Measurements from ENCODE around the gene CTCFL. TPM values are rescaled to one million over a fixed set of nuclear protein-coding genes. Genes with fewer than 3 reads are reported as not detected.
"Not testable (repeated sequence)": the region's sequence is repeated elsewhere in the genome, so short reads cannot be mapped to it uniquely, and the experiment has no call there.

CTCFL gene
- total RNA-seq, 1 donor from 2014 or later, result 0.21 TPM

DNA sequence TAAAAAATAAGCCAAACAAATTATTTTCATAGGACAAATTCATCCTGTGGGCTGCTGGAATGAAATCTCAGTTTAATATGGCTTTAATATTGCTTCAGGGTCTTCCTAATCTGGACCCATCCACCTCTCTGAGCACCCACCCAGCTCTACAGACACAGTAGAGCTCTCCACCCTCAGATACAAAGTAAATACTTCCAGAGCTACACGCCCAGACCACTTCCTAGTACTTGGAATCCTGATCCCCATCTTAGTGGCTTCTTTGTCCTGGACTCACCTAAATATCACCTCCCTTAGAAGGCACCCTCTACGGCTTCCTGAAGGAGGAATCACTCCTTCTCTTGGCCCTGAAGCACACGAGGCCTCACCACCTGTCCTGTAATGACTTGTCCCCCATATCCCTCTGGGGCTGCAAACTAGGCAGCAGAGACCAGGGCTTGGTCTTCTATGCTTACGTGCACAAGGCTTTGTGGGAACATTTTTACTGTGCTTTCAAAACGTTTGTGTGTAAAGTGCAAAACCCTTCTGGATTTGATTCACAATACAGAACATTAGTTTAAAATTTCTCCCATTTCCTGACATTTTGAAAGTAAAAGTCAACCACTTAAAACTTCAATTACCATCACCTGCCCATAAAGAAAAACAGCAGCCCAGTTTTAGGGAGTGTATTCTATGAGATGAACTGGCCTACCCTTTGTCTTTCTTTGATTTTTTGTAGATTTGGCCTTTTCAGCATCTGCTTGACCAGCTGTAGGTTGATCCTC lies 2.4 kb downstream of the CTCFL start:
- Mint-ChIP-seq H3K36me3 (ENCODE audit: low read depth, unreplicated experiment) (no peaks in the 10 kb centered on the region), H3K27me3 (ENCODE audit: unreplicated experiment) (peaks cover 4% of the 10 kb centered on the region), H3K4me1 (ENCODE audit: unreplicated experiment) (no peaks in the 10 kb centered on the region), H3K27ac (ENCODE audit: unreplicated experiment) (no peak overlapping the region), H3K9me3 (ENCODE audit: unreplicated experiment) (no peaks in the 10 kb centered on the region), H3K4me3 (ENCODE audit: unreplicated experiment) (no peak overlapping the region)
- TF ChIP-seq, protein P1, sequence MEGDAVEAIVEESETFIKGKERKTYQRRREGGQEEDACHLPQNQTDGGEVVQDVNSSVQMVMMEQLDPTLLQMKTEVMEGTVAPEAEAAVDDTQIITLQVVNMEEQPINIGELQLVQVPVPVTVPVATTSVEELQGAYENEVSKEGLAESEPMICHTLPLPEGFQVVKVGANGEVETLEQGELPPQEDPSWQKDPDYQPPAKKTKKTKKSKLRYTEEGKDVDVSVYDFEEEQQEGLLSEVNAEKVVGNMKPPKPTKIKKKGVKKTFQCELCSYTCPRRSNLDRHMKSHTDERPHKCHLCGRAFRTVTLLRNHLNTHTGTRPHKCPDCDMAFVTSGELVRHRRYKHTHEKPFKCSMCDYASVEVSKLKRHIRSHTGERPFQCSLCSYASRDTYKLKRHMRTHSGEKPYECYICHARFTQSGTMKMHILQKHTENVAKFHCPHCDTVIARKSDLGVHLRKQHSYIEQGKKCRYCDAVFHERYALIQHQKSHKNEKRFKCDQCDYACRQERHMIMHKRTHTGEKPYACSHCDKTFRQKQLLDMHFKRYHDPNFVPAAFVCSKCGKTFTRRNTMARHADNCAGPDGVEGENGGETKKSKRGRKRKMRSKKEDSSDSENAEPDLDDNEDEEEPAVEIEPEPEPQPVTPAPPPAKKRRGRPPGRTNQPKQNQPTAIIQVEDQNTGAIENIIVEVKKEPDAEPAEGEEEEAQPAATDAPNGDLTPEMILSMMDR (IDR thresholded peaks at IDR 0.05; ENCODE audit: unreplicated experiment), result no peak
- no peak for DNase-seq (ENCODE audit: low spot score)

- no peaks in the 10 kb centered on the region for H3K36me3 Mint-ChIP-seq (ENCODE audit: low read depth, unreplicated experiment)
- no peak overlapping the region for H3K27ac Mint-ChIP-seq (ENCODE audit: unreplicated experiment)
- H3K4me3 Mint-ChIP-seq (ENCODE audit: unreplicated experiment), result no peak overlapping the region
- H3K9me3 Mint-ChIP-seq (ENCODE audit: unreplicated experiment), result no peaks in the 10 kb centered on the region
- peaks cover 2% of the 10 kb centered on the region for H3K27me3 Mint-ChIP-seq (ENCODE audit: unreplicated experiment)
- DNase-seq (ENCODE audit: low spot score), result no peak
- peaks cover under 1% of the 10 kb centered on the region for H3K4me1 Mint-ChIP-seq (ENCODE audit: unreplicated experiment)
- TF ChIP-seq, protein P1 (IDR thresholded peaks at IDR 0.05; ENCODE audit: unreplicated experiment), result no peak
Observed at GRCh38 chr20:57517904-57518303, 7.0 kb downstream of the CTCFL start.

- H3K9me3 Mint-ChIP-seq (ENCODE audit: unreplicated experiment), result no peaks in the 10 kb centered on the region
- H3K4me1 Mint-ChIP-seq (ENCODE audit: unreplicated experiment), result peaks cover 2% of the 10 kb centered on the region
- peak; percentile 68 for DNase-seq (ENCODE audit: low spot score)
- no peak overlapping the region for H3K27ac Mint-ChIP-seq (ENCODE audit: unreplicated experiment)
- H3K36me3 Mint-ChIP-seq (ENCODE audit: low read depth, unreplicated experiment), result no peaks in the 10 kb centered on the region
- no peak overlapping the region for H3K4me3 Mint-ChIP-seq (ENCODE audit: unreplicated experiment)
- TF ChIP-seq, protein P1 (IDR thresholded peaks at IDR 0.05; ENCODE audit: unreplicated experiment), result peak; percentile 54
- H3K27me3 Mint-ChIP-seq (ENCODE audit: unreplicated experiment), result no peaks in the 10 kb centered on the region
Observed at GRCh38 chr20:57514273-57514751, 10.6 kb downstream of the CTCFL start.

- H3K36me3 Mint-ChIP-seq (ENCODE audit: low read depth, unreplicated experiment), result no peaks in the 10 kb centered on the region
- no peaks in the 10 kb centered on the region for H3K9me3 Mint-ChIP-seq (ENCODE audit: unreplicated experiment)
- no peak overlapping the region for H3K4me3 Mint-ChIP-seq (ENCODE audit: unreplicated experiment)
- no peak overlapping the region for H3K27ac Mint-ChIP-seq (ENCODE audit: unreplicated experiment)
- no peak for DNase-seq (ENCODE audit: low spot score)
- peaks cover 2% of the 10 kb centered on the region for H3K4me1 Mint-ChIP-seq (ENCODE audit: unreplicated experiment)
- H3K27me3 Mint-ChIP-seq (ENCODE audit: unreplicated experiment), result no peaks in the 10 kb centered on the region
- TF ChIP-seq, protein P1 (IDR thresholded peaks at IDR 0.05; ENCODE audit: unreplicated experiment), result no peak
Observed at GRCh38 chr20:57513199-57513598, 11.7 kb downstream of the CTCFL start.

DNA sequence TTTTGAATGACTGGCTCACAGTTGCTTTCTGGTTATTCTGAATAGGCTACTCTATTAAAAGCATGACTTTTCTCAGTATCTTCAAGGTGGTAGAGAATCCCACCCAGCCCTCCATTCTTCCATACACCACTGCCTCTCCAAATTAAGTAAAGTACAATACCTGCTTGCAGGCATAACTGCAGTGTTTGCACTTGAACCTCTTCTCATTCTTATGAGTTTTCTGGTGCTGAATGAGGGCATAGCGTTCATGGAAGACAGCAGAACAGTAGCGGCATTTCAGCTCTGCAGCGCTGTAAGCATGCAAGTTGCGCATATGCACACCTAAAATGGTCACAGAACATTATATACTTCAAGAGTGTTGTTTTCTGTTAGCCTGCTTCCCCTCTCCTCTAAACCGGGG lies 12.5 kb downstream of the CTCFL start:
- Mint-ChIP-seq H3K27me3 (ENCODE audit: unreplicated experiment) (no peaks in the 10 kb centered on the region), H3K4me3 (ENCODE audit: unreplicated experiment) (no peak overlapping the region), H3K4me1 (ENCODE audit: unreplicated experiment) (peaks cover 2% of the 10 kb centered on the region), H3K9me3 (ENCODE audit: unreplicated experiment) (no peaks in the 10 kb centered on the region), H3K27ac (ENCODE audit: unreplicated experiment) (no peak overlapping the region), H3K36me3 (ENCODE audit: low read depth, unreplicated experiment) (no peaks in the 10 kb centered on the region)
- TF ChIP-seq, protein P1 (IDR thresholded peaks at IDR 0.05; ENCODE audit: unreplicated experiment), result no peak
- no peak for DNase-seq (ENCODE audit: low spot score)

- not testable (repeated sequence) for H3K36me3 Mint-ChIP-seq (ENCODE audit: low read depth, unreplicated experiment); H3K4me3 Mint-ChIP-seq (ENCODE audit: unreplicated experiment); H3K27ac Mint-ChIP-seq (ENCODE audit: unreplicated experiment)
Observed at GRCh38 chr20:57511709-57512108, 13.2 kb downstream of the CTCFL start.

More at GRCh38 chr20:57511709-57512108, 13.2 kb downstream of the CTCFL start:
- not testable (repeated sequence) for DNase-seq (ENCODE audit: low spot score); H3K4me1 Mint-ChIP-seq (ENCODE audit: unreplicated experiment); H3K27me3 Mint-ChIP-seq (ENCODE audit: unreplicated experiment); H3K9me3 Mint-ChIP-seq (ENCODE audit: unreplicated experiment)

All from endothelial cell (in vitro differentiated cells).